ENCODE measurements around the gene IFI44L.
A peak's percentile ranks its signal among the peaks of the same experiment; 100 is the strongest.

The IFI44L gene

GRCh38 chr1:78650114-78650660 is 29.9 kb downstream of the IFI44L start:
- DNase-seq (ENCODE audit: low read depth): no peak
- TF ChIP-seq, protein P1, sequence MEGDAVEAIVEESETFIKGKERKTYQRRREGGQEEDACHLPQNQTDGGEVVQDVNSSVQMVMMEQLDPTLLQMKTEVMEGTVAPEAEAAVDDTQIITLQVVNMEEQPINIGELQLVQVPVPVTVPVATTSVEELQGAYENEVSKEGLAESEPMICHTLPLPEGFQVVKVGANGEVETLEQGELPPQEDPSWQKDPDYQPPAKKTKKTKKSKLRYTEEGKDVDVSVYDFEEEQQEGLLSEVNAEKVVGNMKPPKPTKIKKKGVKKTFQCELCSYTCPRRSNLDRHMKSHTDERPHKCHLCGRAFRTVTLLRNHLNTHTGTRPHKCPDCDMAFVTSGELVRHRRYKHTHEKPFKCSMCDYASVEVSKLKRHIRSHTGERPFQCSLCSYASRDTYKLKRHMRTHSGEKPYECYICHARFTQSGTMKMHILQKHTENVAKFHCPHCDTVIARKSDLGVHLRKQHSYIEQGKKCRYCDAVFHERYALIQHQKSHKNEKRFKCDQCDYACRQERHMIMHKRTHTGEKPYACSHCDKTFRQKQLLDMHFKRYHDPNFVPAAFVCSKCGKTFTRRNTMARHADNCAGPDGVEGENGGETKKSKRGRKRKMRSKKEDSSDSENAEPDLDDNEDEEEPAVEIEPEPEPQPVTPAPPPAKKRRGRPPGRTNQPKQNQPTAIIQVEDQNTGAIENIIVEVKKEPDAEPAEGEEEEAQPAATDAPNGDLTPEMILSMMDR (IDR thresholded peaks at IDR 0.05; ENCODE audit: low read depth, low read length, missing control alignments): no peak
- H3K4me3 ChIP-seq (ENCODE audit: low read depth, low read length): peak overlapping the region; percentile 78

- TF ChIP-seq, protein P1 (IDR thresholded peaks at IDR 0.05; ENCODE audit: low read depth, low read length, missing control alignments): no peak
- DNase-seq (ENCODE audit: low read depth): no peak
- peak overlapping the region; percentile 78 for H3K4me3 ChIP-seq (ENCODE audit: low read depth, low read length)
Observed at GRCh38 chr1:78651241-78651640, 31.0 kb downstream of the IFI44L start.

DNA sequence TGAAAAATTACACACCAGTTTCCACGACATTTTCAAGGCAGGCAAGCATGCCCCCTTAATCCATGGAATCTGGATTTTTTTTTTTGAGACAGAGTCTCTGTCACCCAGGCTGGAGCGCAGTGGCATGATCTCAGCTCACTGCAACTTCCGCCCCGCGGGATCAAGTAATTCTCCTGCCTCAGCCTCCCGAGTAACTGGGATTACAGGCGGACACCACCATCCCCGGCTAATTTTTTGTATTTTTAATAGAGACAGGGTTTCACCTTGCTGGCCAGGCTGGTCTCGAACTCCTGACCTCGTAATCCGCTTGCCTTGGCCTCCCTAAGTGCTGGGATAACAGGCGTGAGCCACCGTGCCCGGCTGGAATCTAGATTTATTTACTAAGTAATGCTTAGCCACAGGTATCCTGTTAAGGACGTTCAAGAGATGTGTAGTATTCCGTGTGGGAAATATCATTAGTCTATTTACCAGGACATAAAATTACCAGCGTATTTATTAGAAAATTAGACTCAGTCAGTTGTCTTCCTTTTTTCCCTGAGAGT is 31.8 kb downstream of the IFI44L start:
- DNase-seq (ENCODE audit: low read depth): no peak
- peak overlapping the region; percentile 78 for H3K4me3 ChIP-seq (ENCODE audit: low read depth, low read length)

GRCh38 chr1:78658901-78659300 is 38.7 kb downstream of the IFI44L start:
- no peak for DNase-seq (ENCODE audit: low read depth)
- no peak overlapping the region for H3K4me3 ChIP-seq (ENCODE audit: low read depth, low read length)
- TF ChIP-seq, protein P1 (IDR thresholded peaks at IDR 0.05; ENCODE audit: low read depth, low read length, missing control alignments): no peak

More for the DNA sequence above, 31.8 kb downstream of the IFI44L start:
- TF ChIP-seq, protein P1 (IDR thresholded peaks at IDR 0.05; ENCODE audit: low read depth, low read length, missing control alignments): no peak

- TF ChIP-seq, protein P1 (IDR thresholded peaks at IDR 0.05; ENCODE audit: low read depth, low read length, missing control alignments): no peak
- DNase-seq (ENCODE audit: low read depth): no peak
- H3K4me3 ChIP-seq (ENCODE audit: low read depth, low read length): no peak overlapping the region
Observed at GRCh38 chr1:78663923-78664322, 43.7 kb downstream of the IFI44L start.

- no peak for DNase-seq (ENCODE audit: low read depth)
- no peak overlapping the region for H3K4me3 ChIP-seq (ENCODE audit: low read depth, low read length)
- TF ChIP-seq, protein P1 (IDR thresholded peaks at IDR 0.05; ENCODE audit: low read depth, low read length, missing control alignments): no peak
Observed at GRCh38 chr1:78664763-78665162, 44.5 kb downstream of the IFI44L start.

GRCh38 chr1:78665809-78666208 is 45.6 kb downstream of the IFI44L start:
- TF ChIP-seq, protein P1 (IDR thresholded peaks at IDR 0.05; ENCODE audit: low read depth, low read length, missing control alignments): no peak
- DNase-seq (ENCODE audit: low read depth): no peak
- no peak overlapping the region for H3K4me3 ChIP-seq (ENCODE audit: low read depth, low read length)

Measured in GM12864 (cell line).